NCI-H1105 (cell line): Measurements from ENCODE around the gene LIF.
"Not testable (repeated sequence)": the region's sequence is repeated elsewhere in the genome, so short reads cannot be mapped to it uniquely, and the experiment has no call there.

Source experiments
- DNase-seq: peaks from one replicate; lab custom pipeline; 2025; lab: John Stamatoyannopoulos, UW

The LIF gene

GRCh38 chr22:30241576-30242371, 4.8 kb downstream of the LIF start:
- no peak for DNase-seq

GRCh38 chr22:30240541-30241417, 5.8 kb downstream of the LIF start:
- no peak for DNase-seq

- DNase-seq: no peak
Observed at GRCh38 chr22:30239488-30240405, 6.8 kb downstream of the LIF start.

- DNase-seq: no peak
Observed at GRCh38 chr22:30238661-30239487, 7.7 kb downstream of the LIF start.

- no peak for DNase-seq
Observed at GRCh38 chr22:30238136-30238535, 8.4 kb downstream of the LIF start.

- no peak for DNase-seq
Observed at GRCh38 chr22:30236875-30237274, 9.7 kb downstream of the LIF start.

- DNase-seq: no peak
Observed at GRCh38 chr22:30235687-30236170, 10.8 kb downstream of the LIF start.

GRCh38 chr22:30234786-30235470, 11.6 kb downstream of the LIF start:
- no peak for DNase-seq

GRCh38 chr22:30234325-30234724, 12.2 kb downstream of the LIF start:
- not testable (repeated sequence) for DNase-seq

GRCh38 chr22:30233582-30233981, 13.0 kb downstream of the LIF start:
- no peak for DNase-seq

- no peak for DNase-seq
Observed at GRCh38 chr22:30232716-30233218, 13.8 kb downstream of the LIF start.

- DNase-seq: no peak
Observed at GRCh38 chr22:30230787-30231461, 15.6 kb downstream of the LIF start.

GRCh38 chr22:30230330-30230729, 16.2 kb downstream of the LIF start:
- no peak for DNase-seq

GRCh38 chr22:30228509-30229359, 17.8 kb downstream of the LIF start:
- no peak for DNase-seq

GRCh38 chr22:30227438-30228228, 18.9 kb downstream of the LIF start:
- no peak for DNase-seq

GRCh38 chr22:30226192-30226832, 20.2 kb downstream of the LIF start:
- no peak for DNase-seq

- DNase-seq: no peak
Observed at GRCh38 chr22:30225220-30225927, 21.2 kb downstream of the LIF start.
